Measurements from ENCODE around the gene CCDC169. TPM values are rescaled to one million over a fixed set of nuclear protein-coding genes. Genes with fewer than 3 reads are reported as not detected.
A peak's percentile ranks its signal among the peaks of the same experiment; 100 is the strongest.

CCDC169 gene
- total and polyA plus RNA-seq, 3 donors from 2014 or later = 37.0 to 174 (median 74.1) TPM

DNA sequence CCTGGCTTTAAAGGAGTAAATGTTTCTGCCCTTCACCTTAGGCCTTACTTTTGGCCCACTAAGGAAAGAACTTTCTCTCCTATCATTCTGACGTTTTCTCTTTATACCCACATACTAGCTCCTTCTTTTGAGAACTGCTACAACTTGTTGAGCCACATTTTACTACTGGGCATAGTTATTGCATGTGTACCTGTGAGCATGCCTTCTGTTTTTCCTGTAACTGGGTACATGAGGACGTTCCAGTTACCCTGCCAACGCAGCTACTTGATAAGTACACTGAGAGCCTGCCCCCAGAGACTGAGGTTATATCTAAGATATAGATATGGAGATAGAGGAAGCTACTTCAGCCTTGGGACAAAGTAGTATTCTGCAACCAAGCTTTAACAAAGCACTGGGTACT, 3.5 kb downstream of the CCDC169 start:
- TF ChIP-seq POLR2A (IDR thresholded peaks at IDR 0.05) = no peak
- TF ChIP-seq, protein P1, sequence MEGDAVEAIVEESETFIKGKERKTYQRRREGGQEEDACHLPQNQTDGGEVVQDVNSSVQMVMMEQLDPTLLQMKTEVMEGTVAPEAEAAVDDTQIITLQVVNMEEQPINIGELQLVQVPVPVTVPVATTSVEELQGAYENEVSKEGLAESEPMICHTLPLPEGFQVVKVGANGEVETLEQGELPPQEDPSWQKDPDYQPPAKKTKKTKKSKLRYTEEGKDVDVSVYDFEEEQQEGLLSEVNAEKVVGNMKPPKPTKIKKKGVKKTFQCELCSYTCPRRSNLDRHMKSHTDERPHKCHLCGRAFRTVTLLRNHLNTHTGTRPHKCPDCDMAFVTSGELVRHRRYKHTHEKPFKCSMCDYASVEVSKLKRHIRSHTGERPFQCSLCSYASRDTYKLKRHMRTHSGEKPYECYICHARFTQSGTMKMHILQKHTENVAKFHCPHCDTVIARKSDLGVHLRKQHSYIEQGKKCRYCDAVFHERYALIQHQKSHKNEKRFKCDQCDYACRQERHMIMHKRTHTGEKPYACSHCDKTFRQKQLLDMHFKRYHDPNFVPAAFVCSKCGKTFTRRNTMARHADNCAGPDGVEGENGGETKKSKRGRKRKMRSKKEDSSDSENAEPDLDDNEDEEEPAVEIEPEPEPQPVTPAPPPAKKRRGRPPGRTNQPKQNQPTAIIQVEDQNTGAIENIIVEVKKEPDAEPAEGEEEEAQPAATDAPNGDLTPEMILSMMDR (IDR thresholded peaks at IDR 0.05) = no peak
- intact Hi-C loops (cut with DNase I; ENCODE audit: low total_unique reads) = no loop called here
- no peak for DNase-seq

DNA sequence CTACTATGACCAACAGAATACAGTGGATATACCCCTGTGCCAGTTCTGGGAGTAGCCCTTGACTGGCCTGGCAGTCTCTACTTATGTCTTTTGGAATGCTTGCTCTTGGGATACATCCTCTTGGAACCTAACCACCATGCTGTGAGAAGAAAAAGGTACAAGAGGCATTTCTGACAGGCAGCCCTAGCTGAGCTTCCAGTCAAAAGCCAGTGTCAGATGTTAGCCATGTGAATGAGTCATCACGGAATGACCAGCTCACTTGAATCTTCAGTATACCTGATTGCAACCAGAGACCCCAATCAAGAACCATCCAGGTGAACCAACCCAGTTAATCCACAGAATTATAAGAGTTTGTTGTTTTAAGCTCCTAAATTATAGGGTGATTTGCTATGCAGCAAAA, 4.1 kb downstream of the CCDC169 start:
- H3K27me3 ChIP-seq = no peaks in the 10 kb centered on the region
- no peak for DNase-seq
- TF ChIP-seq POLR2A (IDR thresholded peaks at IDR 0.05) = no peak
- WGBS, 2 donors = 94 to 100% methylated on average over 1 of the region's 1 CpG
- peaks cover 4% of the 10 kb centered on the region for H3K4me1 ChIP-seq
- intact Hi-C loops (cut with DNase I; ENCODE audit: low total_unique reads) = no loop called here
- no peaks in the 10 kb centered on the region for H3K36me3 ChIP-seq (ENCODE audit: low read depth, missing control alignments)
- H3K9me3 ChIP-seq = no peaks in the 10 kb centered on the region
- no peak overlapping the region for H3K4me3 ChIP-seq
- no peak overlapping the region for H3K27ac ChIP-seq

More for the DNA sequence above, 3.5 kb downstream of the CCDC169 start:
- Histone ChIP-seq H3K27ac (no peak overlapping the region), H3K27me3 (no peaks in the 10 kb centered on the region), H3K4me1 (peaks cover 10% of the 10 kb centered on the region), H3K36me3 (ENCODE audit: low read depth, missing control alignments) (no peaks in the 10 kb centered on the region), H3K4me3 (no peak overlapping the region), H3K9me3 (no peaks in the 10 kb centered on the region)
- 65 to 72% methylated on average over 3 of the region's 3 CpGs for WGBS, 2 donors

DNA sequence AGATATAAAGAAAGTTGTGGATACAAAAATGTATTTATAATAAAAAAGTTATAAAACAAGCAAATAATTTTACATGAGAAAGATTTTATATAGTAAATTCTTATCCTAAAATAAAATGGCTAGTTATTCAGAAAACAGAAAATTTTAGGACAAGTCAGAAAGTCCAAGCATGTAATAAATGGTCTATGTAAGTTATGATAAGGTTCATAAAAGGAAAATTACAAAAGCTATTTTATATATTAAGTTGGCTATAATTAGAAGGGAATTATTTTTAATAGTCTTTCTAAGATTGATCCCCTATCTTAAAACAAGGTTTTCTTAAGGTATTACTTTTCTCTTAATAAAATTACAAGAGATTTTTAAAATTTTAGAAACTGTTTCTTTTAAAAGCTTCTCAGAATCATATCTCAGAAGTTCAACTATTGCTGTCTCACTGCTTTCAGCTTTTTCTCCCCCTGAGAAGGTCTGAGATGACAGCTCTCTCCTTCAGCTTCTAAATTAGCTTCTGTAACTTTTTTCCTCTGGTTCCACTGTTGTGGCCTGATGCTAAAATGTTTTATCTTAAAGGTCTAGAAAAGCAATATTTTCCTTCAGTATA, 8.7 kb downstream of the CCDC169 start:
- no peak for DNase-seq
- Histone ChIP-seq H3K4me1 (no peaks in the 10 kb centered on the region), H3K27me3 (no peaks in the 10 kb centered on the region), H3K27ac (no peak overlapping the region), H3K4me3 (no peak overlapping the region), H3K36me3 (ENCODE audit: low read depth, missing control alignments) (no peaks in the 10 kb centered on the region), H3K9me3 (no peaks in the 10 kb centered on the region)
- intact Hi-C loops (cut with DNase I; ENCODE audit: low total_unique reads) = no loop called here
- TF ChIP-seq, protein P1 (IDR thresholded peaks at IDR 0.05) = no peak
- no peak for TF ChIP-seq POLR2A (IDR thresholded peaks at IDR 0.05)

DNA sequence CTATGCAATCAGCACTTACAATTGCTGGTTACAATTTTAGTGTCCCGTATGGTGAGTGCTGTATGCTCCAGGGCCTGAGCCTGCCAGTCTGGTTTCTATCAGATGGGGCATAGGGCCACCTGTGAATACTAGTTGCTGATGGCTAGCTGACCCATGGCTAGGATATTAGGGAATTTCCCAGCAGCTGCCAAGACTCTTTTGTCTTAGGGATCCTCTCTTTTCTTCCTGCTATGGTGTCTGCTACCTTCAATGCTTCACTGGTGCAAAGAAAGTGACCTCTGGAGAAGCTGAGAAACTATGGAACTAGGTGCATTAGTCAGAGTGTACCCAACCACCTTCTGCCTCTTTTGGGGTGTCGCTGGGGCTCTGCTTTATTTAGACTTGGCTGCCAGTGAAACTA, 11.6 kb downstream of the CCDC169 start:
- no peaks in the 10 kb centered on the region for H3K9me3 ChIP-seq
- no peaks in the 10 kb centered on the region for H3K36me3 ChIP-seq (ENCODE audit: low read depth, missing control alignments)
- intact Hi-C loops (cut with DNase I; ENCODE audit: low total_unique reads) = no loop called here
- DNase-seq = no peak
- no peaks in the 10 kb centered on the region for H3K4me1 ChIP-seq
- no peak overlapping the region for H3K4me3 ChIP-seq
- no peak for TF ChIP-seq POLR2A (IDR thresholded peaks at IDR 0.05)
- TF ChIP-seq, protein P1 (IDR thresholded peaks at IDR 0.05) = no peak
- no peaks in the 10 kb centered on the region for H3K27me3 ChIP-seq
- no peak overlapping the region for H3K27ac ChIP-seq
- 84 to 100% methylated on average over 2 of the region's 2 CpGs for WGBS, 2 donors

DNA sequence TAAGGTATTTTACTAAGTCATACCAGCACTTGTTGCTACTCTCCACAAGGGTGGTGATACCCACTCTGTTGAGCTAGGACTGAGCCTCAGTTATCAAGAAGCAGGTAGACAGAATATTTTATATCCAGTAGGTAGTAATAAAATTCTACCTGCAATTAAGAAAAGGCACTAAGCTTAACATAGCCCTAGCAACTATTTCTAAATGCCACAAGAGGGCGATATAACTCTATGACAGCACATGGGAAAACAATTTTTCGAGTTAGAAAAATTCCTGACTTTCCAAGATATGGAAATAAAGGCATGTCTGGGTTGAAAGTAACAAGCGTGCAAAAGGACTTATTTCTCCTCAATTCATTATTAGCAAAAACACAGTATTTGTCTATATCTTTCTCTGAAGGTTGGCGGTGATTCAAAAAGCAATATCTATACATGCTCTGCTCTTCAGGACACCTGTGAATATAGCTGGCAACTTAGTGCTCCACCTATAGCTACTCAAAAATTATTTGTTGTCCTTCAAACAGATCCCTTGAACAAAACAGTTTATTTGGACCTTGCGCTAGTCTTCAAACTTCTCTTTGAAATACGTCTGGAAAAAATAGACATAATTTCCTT, 14.7 kb downstream of the CCDC169 start:
- Histone ChIP-seq H3K4me3 (no peak overlapping the region), H3K9me3 (no peaks in the 10 kb centered on the region), H3K4me1 (no peaks in the 10 kb centered on the region), H3K36me3 (ENCODE audit: low read depth, missing control alignments) (no peaks in the 10 kb centered on the region), H3K27me3 (no peaks in the 10 kb centered on the region), H3K27ac (no peak overlapping the region)
- TF ChIP-seq, protein P1 (IDR thresholded peaks at IDR 0.05) = peak; percentile 42 to 87 (median 68)
- no peak for TF ChIP-seq POLR2A (IDR thresholded peaks at IDR 0.05)
- DNase-seq = no peak
- 53 to 70% methylated on average over 6 of the region's 6 CpGs for WGBS, 2 donors
- intact Hi-C loops (cut with DNase I; ENCODE audit: low total_unique reads) = no loop called here

Measured in testis (tissue), 3 donors.